8988T (cell line): ENCODE results near the gene GCK.
A peak's percentile ranks its signal among the peaks of the same experiment; 100 is the strongest.

Source experiments
- DNase-seq: peaks from one replicate; pipeline ENCODE4 v3.0.0; 2011

Gene GCK

DNA sequence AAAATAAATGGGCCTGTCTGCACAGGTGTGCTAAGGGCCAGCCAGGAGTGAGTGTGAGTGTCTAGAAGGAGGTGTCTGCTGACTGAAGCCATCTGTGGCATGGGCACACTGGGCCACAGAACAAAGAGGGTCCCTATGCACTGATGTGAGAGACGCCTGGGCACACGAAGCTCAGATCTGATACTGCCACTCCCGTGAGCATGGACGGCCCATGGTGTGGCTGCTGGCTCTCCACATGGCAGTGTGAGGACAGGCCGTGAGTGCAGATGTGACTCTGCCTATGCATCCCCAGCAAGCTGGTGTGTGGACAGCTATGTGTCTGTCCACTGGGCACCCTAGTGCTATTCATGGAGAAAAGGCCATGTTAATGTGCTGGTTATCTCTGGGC, 35.3 kb downstream of the GCK start:
- DNase-seq = no peak

DNA sequence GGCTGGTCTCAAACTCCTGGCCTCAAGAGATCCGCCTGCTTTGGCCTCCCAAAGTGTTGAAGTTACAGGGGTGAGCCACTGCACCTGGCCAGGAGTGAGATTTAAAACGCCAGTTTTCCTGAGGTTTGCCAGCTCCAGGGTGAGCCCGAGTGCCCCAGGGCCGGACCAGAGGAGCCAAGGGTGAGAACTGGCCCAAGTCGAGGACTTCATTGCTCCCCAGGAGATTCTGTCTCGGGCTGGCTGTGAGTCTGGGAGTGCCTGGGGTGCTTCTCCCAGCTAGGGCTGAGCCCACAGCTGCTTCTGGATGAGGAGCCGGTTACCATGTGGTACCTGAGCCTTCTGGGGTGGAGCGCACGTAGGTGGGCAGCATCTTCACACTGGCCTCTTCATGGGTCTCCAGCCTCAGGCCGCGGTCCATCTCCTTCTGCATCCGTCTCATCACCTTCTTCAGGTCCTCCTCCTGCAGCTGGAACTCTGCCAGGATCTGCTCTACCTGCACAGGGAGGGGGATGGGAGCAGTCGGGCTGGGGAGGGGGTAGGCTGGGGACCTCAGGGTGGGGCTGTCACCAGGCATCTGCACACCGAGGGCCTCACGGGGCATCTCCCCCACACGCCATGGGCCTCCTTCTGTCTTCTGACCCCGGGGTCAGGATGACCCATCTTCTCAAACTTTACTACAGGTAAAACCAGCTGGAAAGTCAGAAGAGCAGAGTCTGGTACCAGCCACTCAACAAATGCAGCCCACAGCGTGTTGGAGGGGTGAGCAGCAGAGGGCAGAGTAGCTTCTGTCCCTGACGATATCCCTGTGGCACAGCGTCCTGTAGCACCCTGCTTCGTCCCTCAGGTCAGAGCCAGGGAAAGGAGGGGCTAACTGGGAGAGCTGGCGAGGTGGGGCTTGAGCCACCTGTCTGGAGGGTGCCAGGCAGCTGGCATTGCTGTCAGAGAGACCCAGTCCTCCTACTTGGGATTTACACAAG, 36.0 kb downstream of the GCK start:
- DNase-seq = no peak

DNA sequence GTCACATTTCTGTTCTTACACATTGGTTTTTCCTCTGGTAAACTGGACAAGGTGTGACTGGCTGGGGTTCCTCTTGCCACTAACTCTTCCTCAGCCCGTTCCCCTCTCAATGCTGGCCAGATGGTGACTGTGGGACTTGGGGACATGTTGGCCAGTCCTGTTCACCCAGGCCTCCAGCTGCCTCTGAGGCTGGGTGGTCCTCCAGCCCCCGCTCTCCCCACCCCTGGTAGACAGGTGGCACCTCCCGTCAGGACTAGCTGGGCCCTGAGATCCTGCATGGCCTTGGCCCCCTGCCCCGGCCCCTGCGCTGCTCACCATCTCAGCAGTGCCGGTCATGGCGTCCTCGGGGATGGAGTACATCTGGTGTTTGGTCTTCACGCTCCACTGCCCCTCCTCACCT, 37.3 kb downstream of the GCK start:
- DNase-seq = no peak

DNA sequence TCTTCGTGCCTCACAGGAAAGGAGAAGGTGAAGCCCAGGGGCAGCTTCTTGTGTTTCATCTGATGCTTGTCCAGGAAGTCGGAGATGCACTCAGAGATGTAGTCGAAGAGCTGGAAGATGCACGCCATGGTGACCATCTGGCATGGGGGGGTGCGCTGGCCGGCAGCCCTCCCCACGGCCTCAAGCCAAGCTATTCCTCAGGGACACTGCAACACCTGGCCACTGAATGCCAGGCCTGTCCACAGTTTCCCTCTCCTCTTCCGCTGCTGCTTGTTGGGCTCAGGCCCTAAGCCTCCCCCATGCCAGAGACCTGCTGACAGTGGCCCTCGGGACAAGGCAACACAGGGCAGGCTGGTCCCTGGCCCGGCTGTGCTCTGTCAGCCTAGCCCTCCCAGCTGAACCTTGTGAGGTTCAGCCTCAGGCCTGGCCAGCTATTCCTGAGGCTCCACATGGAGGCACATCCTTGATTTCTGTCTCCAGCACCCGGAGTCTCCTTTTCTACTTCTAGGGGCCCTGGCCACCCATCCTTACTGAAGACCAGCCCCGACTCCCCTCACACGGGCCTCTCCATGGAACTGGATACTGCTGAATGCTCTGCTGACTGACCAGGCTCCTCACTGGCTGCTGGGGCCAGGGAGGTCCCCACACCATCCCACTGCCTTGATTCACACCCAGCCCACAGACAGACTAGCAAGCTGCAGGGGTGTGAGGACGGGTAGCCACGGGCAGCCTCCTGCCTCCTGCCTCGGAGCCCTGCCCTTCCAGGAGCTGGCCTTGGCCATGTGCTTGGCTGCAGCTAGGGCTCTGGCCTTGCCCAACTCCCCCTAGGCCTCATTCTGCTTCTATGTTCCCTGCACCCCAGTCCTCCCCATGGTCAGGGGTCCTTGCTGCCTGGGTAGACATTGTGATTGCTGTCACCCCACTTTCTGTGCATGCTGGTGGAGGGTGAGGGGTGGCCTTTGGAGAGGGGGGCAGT, 38.0 kb downstream of the GCK start:
- DNase-seq = no peak

DNA sequence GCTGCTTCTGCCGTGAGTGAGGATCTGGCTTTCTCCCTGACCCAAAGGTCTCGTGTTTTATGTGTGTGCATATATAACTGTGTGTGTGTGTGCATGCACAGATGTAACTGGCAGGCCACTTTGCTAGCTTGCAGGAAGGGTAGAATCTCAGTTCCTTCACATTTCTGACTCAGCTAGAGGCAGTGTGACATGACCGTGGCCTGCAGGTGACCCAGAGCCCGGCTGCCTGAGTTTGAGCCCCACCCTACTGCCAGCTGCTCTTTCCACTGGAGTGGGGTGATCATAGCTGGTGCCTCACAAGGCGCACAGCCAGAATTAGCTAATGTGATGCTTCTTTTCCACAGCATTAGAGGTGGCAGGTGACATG, 38.8 kb downstream of the GCK start:
- no peak for DNase-seq

DNA sequence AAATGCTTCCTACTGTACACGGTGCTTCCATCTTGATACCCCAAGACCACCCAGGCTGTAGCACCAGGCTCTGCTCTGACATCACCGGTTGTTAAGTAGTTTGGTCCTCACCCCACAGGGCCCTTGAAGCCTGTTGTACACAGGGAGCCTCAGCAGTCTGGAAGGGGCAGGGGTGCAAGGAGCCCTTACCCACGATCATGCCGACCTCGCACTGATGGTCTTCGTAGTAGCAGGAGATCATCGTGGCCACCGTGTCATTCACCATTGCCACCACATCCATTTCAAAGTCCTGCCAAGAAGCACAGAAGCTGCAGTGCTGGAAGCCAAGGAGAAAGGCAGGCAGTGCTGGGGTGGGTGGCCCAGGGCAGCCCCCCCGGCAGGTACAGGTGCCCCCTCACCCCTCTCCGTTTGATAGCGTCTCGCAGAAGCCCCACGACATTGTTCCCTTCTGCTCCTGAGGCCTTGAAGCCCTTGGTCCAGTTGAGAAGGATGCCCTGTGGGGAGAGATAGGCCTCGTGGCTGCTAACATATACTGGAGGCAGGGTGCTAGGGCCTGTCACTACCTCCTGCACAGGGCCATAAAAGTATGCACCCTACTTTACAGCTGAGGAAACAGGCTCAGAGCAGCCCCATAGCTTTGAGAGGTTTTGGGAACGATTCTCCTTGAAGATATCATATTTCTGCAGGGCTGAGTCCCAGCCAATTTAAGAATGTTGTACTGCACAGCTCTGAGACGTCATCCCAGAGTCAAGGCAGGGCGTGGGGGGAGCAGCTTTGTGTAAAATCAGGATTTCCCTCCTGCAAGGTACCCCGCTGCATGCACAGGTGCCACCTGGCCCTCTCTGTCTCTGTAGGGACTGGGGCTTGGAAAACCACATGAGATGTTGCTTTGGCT, 39.4 kb downstream of the GCK start:
- DNase-seq = no peak

DNA sequence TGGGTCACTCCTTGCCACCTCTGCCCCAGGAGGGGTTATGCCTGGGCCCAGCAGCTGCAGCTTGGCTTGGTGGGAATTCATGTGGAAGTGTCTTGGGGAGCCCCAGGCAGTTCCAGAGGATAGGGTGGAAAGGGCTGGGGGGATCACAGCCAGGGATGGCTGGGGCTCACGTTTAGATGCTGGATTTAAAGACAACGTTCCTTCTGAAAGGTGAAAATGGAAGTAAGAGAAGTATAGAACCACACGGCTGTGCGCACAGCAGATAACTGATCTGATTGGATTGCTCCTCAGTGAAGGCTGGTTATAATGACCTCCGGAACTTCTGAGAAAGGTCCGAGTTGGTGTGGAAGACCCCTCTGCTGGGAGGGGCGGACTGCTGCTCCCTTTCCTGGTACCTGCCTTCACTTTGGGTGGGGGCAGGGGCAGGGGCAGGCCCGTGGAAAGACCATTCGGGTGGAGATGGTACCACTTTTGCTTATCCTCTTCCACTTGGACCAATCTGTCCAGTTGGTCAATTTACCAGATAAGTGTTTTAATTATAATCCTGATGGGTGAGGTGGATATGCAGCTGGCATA, 40.2 kb downstream of the GCK start:
- DNase-seq = no peak

DNA sequence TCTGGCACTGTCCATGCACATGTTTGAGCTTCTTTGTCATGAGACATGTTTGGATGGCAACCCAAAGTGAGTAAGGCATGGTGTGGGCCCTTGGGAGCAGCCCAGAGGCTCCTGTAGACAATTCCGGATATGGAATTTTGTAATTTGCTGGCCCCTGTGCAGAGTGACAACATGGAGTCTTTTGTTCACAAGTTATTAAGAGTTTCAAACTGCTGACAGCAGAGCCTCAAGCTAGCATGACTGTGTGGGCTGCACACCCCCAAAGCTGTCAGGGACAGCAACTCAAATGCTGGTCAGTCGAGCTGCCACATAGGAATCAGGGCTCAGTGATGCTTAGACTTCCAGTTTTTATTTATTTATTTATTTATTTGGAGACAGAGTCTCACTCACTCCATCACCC, 41.1 kb downstream of the GCK start:
- DNase-seq = no peak

DNA sequence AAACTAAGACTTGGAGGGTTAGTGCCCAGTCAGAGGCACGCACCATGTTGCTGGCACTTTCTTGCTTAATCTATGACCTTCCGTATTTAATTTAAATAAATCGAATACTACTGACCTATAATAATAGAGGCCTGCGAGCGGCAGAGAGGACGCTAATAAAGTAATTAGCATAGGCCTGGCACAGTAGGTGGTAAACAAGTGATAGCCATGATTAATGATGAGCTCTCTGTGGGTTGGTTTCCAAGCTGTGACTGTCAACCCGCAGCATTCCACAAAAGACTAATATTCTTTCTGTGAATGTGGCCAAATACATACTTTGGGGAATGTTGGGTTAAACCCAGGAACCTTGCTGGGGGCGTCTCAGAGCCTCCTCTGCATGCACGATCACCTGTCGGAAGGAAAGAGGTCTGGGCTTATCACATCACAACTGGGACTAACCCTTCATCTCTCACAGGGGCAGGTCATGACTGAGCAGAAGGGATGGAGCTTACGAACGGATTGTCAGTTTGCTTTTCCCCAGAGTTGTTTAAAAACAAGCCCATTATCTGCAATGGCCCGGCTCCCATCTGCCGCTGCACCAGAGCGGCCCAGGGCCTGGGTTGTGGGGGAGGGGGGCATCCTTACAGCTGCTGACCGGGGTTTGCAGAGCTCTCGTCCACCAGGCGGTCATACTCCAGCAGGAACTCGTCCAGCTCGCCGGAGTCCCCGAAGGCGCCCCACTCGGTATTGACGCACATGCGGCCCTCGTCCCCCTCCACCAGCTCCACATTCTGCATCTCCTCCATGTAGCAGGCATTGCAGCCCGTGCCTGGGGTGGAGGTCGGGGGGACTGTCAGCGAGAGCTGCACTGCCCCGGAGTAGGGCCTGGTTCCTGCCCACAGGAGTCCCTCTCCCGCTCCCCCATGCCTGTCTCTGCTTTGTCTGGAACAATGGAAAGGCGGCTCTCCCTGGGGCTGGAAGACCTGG, 41.9 kb downstream of the GCK start:
- DNase-seq = no peak

DNA sequence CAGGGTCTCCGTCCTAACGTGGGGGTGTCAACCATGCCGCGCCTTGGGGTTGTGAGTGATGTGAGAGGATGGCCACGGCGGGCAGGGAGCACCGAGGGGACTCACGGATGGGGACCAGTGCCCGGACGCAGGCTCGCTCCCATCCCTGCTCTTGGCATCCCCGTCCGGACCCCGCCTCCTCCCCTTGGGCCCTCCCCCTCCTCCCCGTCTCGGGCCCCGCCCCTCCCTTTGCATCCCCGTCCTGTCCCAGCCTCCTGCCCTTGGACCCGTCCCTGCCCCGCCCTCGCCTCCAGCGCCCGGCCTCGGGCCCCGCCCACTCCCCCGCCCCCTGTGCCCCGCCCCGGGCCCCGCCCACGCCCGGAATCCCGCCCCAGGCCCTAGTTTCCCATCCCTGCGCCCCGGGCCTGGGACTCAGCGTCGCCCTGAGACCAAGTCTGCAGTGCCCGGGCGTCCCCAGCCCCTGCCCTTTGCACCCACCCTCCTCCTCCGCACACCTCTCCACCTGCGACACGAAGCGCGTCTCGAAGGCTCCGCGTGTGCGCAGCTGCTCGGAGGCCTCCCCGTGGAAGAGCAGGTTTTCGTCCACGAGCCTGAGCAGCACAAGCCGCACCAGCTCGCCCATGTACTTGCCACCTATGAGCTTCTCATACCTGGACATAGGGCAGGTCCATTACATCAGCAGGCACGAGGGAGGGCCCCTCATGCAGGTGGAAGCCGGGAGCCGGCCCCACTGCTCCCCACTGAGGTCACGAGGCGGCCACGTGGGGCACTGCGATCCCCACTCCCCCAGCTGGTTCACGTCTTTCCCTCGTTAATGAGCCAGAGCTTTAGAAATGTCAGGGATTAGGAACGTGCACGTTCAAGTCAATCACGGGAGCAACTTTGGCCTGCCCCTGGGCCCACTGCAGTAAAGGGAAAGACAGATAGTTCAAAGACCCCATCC, 43.0 kb downstream of the GCK start:
- peak; percentile 77 for DNase-seq

DNA sequence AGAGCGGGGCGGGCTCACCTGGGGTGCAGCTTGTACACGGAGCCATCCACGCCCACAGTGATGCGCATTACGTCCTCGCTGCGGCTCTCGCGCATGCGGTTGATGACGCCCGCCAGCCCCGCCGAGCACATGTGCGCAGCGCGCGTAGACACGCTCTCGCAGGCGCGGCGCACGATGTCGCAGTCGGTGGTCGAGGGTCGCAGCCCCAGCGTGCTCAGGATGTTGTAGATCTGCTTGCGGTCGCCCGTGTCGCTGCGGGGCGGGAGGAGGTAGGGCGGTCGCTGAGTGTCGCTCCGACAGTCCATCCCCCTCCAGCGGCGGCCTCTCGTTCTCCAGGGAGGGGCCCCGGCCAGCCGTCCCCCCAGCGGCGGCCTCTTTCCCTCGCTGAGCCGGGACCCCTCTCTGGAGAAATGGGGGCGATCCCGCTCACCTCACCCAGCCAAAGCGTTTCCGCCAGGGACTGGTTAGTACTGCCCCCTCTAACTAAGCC, 43.7 kb downstream of the GCK start:
- no peak for DNase-seq

DNA sequence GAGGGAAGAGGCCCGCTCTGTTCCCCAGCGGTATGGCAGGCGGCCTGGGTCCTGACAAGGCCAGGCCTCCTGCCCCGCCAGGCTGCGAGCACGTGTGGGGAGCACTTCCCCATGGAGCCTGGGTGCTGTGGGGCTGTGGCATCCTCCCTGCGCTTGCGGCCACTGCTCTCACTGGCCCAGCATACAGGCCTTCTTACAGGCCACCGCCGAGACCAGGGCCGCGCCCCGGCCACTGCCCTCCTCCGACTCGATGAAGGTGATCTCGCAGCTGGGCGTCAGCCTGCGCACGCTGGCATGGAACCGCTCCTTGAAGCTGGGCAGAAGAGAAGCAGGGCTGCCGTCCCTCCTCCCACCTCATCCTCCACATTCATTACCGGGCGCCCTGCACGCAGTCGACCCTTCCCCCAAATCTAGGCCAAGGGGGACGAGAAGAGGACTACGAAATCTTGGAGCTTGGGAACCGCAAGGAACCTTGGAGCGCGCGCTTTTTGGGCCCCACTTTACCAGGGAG, 44.2 kb downstream of the GCK start:
- DNase-seq = no peak

DNA sequence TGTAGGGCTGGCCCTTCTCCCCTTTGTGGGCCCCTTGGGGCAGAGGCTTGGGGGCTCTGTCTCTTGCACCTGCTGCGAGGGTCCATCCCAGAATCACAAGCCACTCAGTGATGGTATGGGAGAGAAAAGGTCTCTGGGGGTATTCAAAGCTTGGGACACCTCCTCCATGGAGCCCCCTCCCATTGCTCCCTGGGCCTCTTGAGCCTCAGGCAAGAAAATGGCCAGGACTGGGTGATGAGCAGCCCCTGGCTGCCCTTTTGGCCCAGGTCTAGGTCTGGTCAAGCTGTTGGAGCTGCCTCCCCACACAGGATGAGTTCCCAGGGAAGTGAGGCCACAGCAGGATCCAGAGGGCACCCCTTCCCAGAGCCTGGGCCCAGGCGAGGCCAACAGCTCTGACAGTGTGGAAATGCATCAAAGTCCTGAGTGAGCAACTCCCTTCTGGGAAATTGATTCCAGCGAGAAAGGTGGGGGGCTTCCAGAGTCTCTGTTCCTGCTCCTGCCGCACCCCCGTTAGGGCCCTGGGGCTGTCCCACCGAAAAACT, 44.7 kb downstream of the GCK start:
- DNase-seq = no peak

DNA sequence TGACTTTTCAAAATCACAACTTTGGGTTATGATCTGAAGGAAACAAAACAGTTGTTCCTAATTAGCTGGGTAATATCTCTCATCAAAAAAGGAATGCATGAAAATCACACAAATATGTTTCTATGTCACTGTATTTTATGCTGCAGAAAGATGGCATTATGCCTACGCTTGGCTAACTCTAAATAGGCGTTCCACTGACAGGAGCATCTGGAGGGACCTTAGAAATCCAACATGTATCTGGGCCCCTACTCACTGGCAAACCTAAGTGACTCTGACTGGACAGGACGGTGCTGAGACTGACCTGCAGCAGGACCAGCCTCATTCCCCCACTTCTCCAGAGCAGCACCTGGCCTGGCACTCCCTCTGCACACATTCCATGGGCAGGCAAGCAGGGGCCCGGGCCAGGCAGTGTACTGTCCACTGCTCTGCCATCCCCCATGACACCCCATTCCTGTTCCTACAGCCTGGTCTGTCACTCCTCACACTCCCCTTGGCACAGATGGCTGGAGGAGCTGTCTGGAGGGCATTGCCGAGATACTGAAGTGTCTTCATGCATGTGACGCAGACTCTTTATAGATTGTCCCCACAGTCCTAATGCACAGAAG, 45.5 kb downstream of the GCK start:
- DNase-seq = no peak

DNA sequence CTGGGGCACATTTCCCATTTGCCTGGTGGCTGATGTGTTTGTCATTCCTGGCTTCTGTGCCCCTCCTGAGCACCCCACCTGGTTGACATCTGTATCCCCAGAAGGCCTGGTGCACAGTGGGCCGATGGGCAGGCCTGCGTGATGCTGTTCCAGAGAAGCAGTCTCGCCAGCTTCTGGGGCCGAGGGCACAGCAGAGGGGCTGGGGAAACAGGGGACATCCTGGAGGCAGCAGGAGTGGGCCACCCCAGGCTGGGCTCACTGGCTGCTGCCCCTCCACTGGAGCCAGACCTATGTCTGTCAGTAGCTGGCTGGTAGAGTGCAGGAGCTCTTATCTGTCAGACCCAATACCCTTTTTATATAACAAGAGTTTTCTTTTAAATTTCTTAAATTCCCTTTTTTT, 47.2 kb downstream of the GCK start:
- no peak for DNase-seq

DNA sequence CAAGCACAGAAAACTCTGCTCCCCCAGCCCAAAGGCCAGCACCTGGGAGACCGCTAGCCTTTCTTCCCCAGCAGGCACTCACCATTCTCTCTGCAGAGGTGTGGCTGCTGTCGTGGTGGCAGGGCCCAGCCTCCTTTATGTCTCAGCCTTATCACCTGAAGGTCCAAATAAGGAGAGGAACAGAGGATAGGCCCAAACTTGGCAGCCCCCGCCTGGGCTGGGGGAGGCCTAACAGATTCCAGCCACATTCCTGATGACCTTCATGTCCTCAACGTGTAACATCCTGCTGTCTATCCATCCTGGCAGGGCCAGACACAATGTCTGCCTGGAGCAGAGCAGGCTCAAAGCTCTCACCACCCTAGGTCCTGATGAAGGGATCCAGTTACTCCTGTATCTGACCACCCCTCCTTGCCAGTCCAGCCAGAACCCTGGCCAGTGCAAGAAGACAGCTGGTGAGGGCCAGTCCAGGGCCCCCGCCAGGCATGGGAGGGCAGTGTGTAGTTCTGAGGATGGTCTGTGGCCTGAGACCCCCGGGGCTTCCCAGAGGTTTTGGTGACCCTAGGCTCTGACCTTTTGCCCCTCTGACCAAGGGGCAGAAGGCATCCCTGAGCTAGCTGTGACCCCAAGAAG, 47.9 kb downstream of the GCK start, which contains the start of gene MYL7:
MYL7 (minus strand) TSS at position 112 of the 630 bp plus-strand sequence; CDS start at position 85, 27 bp downstream.
- DNase-seq = no peak

DNA sequence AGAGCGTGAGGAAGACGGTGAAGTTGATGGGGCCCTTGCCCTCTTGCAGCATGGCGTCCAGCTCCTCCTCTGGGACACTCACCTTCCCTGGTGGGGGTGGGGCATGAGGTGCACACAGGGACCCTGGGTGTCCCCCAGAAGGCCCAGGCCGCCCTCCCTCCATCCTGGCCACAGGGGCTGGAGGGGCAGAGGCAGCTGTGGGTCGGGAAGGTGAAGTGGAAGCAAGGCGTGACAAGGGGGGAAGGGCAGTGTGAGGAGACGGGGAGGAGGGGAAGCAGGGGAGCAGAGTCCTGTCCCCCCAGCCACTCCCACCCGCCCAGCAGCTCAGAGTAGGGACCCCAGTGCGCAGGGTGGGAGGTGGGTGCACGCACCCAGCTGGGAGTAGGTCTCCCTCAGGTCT, 48.9 kb downstream of the GCK start:
- DNase-seq = no peak
